Activated gamma-delta T cell (primary cell): ENCODE data around the gene MPIG6B.

Experiments used
- DNase-seq: peaks from one replicate; lab custom pipeline; 2025; lab: John Stamatoyannopoulos, UW
- total RNA-seq, 2 donors: gene quantifications; one replicate each; lab custom pipeline; 2026; lab: John Stamatoyannopoulos, UW

The MPIG6B gene, protein sequence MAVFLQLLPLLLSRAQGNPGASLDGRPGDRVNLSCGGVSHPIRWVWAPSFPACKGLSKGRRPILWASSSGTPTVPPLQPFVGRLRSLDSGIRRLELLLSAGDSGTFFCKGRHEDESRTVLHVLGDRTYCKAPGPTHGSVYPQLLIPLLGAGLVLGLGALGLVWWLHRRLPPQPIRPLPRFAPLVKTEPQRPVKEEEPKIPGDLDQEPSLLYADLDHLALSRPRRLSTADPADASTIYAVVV
- total RNA-seq = 0.09 to 0.31 reads per million in 2 donors

DNA sequence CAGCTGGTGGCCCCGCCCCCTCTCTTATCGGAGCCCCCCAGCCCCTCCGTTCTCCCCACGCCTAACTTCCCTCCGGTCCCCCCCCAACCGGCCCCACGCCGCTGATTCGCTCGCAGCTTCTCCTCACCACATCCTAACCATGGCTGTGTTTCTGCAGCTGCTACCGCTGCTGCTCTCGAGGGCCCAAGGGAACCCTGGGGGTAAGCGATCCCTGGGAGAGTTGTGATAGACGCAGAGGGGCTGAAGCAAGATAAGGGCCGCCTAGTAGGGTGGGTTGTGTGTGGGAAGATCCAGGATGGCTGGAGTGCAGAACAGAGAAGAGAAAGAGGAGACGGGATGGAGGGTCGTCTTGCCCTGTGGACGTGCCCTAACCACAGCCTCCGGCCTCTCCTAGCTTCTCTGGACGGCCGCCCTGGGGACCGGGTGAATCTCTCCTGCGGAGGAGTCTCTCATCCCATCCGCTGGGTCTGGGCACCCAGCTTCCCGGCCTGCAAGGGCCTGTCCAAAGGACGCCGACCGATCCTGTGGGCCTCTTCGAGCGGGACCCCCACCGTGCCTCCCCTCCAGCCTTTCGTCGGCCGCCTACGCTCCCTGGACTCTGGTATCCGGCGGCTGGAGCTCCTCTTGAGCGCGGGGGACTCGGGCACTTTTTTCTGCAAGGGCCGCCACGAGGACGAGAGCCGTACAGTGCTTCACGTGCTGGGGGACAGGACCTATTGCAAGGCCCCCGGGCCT lies at the start of gene MPIG6B:
TSS of gene MPIG6B (plus strand) at position 129 of the 735 bp plus-strand sequence. CDS start at position 140, 11 bp downstream.
- no peak for DNase-seq

DNA sequence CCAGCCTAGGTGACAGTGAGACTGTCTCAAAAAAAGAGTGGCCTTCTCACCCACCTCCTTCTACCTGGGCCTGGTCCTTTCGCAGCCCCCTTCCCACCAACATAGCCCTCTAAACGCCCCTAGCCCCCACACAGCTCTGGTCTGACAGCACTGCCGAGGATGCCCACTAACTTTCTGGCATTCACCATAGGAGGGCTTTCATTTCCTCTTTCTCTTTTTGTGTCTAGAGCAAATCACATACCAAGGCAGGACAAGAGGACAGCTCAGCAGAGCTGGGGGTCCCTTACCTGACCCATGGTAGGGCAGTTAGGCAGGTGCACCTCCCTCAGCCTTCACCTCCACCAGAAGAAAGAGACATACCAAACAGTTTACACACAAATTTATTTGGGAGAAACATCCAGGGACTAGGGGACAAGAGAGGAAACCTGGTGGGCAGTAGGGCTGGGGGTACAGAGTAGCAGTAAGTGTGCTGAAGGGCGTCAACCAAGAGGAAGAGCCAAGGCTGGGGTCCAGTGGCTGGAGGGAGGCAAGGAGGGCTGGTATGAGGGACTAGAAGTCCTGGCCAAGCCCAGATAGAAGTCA lies 46.8 kb upstream of the MPIG6B start:
- DNase-seq = no peak

- DNase-seq = no peak
Observed at GRCh38 chr6:31676904-31677303, 46.3 kb upstream of the MPIG6B start.

GRCh38 chr6:31677955-31678354 lies 45.2 kb upstream of the MPIG6B start:
- no peak for DNase-seq

GRCh38 chr6:31680226-31681134 lies 42.7 kb upstream of the MPIG6B start, which contains the start of gene LY6G5C:
TSS of gene LY6G5C (minus strand) at chr6:31681067. CDS start at chr6:31680373, 694 bp downstream.
- DNase-seq = no peak

DNA sequence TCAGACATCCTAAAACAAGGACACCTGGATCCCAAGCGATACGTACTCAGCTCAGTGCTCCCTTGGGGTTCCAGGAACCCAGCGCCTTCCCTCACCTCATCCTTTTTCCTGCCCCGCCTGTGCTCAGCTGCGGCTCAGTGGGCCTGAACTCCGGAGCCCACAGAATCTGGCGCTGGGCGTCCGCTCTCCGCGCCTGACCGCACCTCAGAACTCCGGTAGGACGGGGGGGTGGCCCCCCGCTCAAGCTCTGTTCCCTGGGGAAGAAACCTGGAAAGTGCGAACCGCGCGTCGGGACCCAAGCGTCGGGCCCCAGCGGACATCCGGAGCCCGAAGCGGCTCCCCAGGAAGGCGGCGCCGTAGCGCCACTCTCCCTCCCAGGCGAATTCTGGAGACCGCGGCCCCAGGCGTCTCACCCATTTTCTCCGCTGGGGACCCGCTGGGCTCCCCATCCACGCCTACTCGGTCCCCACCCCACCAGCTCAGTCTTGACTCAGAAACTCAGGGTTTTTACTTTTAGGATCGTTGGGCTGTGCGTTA lies 42.0 kb upstream of the MPIG6B start:
- no peak for DNase-seq

GRCh38 chr6:31683591-31683990 lies 39.6 kb upstream of the MPIG6B start:
- no peak for DNase-seq

DNA sequence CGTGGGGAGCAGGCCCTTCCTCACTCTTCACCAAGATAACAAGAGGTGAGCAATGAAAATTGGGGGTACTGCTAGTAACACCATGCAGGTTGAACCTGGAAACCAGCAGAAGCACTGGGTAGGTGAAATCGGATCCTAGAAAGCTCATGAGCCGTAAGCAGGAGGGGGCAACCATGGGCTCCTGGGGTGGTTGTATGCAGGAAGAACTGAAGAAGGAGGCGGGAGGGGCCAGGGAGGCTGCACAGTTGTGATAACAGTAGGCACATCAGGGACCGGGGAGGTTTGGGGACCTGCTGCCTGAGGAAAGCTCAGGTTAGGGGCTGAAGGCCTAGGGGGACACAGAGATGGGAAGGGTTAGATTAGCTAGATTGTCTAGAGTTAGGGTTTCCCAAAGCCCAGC lies 36.7 kb upstream of the MPIG6B start:
- no peak for DNase-seq

GRCh38 chr6:31687321-31687720 lies 35.9 kb upstream of the MPIG6B start:
- DNase-seq = no peak

GRCh38 chr6:31687860-31688693 lies 35.1 kb upstream of the MPIG6B start:
- DNase-seq = no peak

- DNase-seq = no peak
Observed at GRCh38 chr6:31689249-31690110, 33.7 kb upstream of the MPIG6B start.

DNA sequence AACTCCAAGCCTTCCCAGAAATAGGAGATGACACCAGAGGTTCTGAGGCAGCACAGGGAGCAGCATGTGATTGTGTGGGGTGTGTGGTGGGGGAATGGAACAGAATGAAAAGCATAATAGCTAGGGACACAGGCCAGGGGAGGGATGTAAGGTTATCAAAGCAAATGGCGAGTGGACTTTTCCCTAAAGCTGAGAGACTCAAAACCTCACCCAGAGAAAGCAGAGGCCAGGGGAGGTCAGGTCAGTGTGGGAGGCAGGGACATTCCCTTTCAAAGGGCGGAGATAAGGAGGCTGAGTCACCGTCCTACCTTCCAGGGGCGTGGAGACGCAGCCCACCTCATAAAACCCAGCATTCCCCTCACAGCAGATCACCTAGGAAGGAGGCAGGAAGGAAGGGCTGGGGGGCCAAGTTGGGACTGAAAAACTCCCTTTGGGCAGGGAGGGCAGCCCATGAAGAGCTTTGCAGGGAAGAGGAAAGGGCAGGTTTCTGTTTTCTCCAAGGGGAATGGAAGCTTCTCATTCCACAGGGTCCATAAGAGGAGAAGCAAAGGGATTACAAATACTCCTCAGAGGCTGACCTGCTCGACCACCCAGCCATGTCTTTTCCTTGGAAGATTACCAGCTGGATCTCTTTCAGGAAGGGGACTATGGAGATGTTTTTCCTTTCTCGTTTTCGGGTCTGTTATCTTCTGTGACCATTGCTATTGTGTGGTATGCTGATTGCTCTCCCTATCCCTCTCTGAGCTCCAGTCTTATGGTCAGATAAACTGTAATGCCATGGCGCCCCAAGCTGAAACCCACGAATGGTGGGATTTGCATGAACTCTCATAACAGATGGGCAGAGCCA lies 32.7 kb upstream of the MPIG6B start:
- DNase-seq = no peak

GRCh38 chr6:31691078-31691463 lies 32.1 kb upstream of the MPIG6B start:
- DNase-seq = no peak

DNA sequence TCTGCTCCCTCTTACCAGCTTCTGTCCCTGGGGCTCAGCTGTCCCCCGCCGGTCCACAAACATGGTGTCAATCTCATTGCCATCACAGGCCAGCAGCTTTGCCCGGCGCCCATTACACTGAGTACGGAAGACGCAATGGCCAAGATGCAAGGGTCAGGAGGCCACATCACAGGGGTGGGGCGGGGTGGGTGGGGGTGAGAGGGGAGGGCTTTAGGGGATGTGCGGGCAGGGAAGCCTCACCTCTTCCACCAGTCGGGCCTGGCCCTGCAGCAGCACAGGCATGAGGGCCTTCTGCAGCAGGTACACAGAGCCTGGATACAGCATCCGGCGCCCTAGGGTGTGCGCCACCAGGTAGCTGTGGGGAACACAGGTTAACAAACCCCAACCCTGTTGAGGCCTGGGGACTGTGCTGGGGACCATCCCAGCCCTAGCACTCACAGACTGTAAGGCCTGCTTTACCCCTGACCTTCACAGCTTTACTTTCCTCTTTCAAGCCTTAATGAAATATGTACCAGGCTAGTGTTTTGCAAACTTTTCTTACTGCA lies 31.5 kb upstream of the MPIG6B start:
- no peak for DNase-seq

DNA sequence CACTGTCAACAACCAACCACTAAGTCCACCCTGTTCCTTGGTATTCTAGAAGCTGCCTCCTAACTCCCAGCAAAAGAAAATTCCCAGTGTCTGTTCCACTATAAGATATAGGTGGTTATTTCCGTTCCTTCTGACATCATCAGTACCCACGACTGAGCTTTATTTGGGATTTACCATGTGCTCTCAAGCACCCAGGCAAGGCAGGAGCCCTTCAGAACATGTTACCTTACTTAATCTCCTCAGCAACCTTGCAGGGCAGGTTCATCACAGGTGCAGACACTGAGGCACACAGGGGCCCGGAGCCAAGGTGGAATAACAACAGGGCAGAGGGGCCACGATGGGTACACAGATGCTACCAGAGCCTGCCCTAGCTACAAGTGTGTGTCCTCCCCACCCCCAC lies 30.8 kb upstream of the MPIG6B start:
- no peak for DNase-seq

DNA sequence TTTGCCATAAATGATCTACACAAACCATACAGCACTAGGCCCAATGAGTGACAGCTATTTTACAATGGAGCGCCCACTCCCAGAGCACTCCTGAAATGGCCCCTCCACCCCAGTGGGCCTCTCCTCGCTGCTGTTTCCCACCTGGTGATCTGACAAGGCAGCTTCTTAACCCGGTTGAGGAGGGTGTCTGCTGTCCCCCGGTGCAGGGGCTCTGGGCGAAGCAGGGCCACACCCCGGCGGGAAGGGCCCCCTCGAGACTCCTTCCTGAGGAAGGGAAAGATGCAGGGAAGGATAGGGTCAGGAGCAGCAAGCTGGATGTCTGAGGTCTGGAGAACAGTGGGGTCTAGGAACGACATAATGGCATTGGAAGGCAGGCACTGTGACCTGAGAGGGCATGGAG lies 30.3 kb upstream of the MPIG6B start:
- no peak for DNase-seq

DNA sequence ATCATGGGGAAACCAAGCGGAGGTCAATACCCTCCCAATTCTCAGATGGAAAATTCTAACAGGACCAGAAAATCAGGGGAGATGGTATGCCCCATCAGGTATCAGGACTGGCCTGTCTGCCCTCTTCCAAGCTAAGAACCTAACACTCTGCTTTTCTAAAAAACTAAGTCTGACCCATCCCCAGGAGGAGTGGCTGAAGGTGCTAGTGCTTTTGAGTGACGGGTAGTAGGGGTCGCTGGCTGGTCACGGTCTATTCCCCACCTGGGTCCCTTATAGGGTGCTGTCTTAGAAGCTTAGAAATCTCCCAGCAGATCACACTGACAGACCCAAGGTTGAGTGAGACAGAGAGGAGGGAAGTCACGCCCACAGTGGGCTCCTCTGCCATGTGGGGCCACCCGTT lies 29.6 kb upstream of the MPIG6B start:
- no peak for DNase-seq

GRCh38 chr6:31697555-31697954 lies 25.6 kb upstream of the MPIG6B start:
- no peak for DNase-seq
